ENCODE data around the gene ALG14.
"Not testable (repeated sequence)": the region's sequence is repeated elsewhere in the genome, so short reads cannot be mapped to it uniquely, and the experiment has no call there.

The ALG14 gene

GRCh38 chr1:95096218-95096841 is 23.6 kb upstream of the ALG14 start:
- H3K4me3 ChIP-seq (replicated peaks; ENCODE audit: low read depth, low read length): no peak overlapping the region
- TF ChIP-seq CTCF (IDR thresholded peaks at IDR 0.05; ENCODE audit: low read length, missing control alignments): no peak
- no peak for DNase-seq (ENCODE audit: low read depth)

DNA sequence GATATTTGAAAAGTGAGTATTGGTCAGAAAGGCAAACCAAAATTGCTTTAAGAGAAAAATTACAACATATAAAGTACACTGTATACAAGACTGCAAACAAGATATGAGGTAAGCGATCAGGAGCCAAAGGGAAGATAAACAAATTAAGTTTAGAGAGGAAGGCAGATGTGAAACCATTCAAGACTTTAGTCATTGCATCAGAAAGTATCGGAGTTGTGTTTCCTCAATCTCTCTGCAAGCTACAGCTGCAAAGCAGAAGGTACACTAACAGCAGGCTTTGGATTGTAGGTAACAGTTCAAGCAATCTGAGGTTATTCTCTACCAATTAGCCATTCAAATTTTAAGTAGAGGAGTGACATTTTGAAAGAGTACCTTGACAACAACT is 23.1 kb upstream of the ALG14 start:
- TF ChIP-seq CTCF (IDR thresholded peaks at IDR 0.05; ENCODE audit: low read length, missing control alignments): no peak
- no peak overlapping the region for H3K4me3 ChIP-seq (replicated peaks; ENCODE audit: low read depth, low read length)
- DNase-seq (ENCODE audit: low read depth): no peak

- DNase-seq (ENCODE audit: low read depth): no peak
- no peak for TF ChIP-seq CTCF (IDR thresholded peaks at IDR 0.05; ENCODE audit: low read length, missing control alignments)
- H3K4me3 ChIP-seq (replicated peaks; ENCODE audit: low read depth, low read length): no peak overlapping the region
Observed at GRCh38 chr1:95094923-95095322, 22.2 kb upstream of the ALG14 start.

DNA sequence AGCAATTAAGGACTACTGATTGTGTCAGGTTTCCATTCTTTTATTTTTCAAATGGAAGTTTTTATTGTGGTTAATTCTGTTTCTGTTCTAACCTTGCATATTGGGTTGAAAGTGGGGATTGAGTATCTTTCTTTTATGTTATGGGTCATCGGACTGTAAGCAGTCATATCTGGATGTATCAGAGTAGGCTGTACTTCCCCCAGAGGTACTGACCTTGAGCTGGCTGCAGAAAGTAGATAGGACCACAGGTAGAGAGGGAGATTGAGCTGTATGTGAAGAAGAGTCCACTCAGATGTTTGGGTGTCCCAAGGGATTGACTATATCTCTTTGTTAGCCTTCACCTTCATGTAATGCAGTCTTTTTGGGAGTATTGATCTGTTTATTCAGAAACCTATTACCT is 20.5 kb upstream of the ALG14 start:
- no peak for TF ChIP-seq CTCF (IDR thresholded peaks at IDR 0.05; ENCODE audit: low read length, missing control alignments)
- H3K4me3 ChIP-seq (replicated peaks; ENCODE audit: low read depth, low read length): no peak overlapping the region
- no peak for DNase-seq (ENCODE audit: low read depth)

DNA sequence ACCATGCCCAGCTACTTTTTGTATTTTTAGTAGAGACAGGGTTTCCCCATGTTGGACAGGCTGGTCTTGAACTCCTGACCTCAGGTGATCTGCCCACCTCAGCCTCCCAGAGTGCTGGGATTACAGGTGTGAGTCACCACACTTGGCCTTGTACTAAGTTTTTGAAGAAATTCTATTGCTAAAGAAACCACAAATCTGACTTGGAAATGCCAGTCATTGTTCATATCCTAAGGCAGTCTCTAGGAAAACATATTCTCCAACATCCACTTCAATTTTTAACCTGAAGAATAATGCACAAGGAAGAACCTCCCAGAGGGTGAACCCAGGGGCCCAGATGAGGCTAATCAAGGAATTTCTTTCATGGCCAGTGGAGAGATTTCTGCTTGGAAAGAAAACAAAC is 20.1 kb upstream of the ALG14 start:
- not testable (repeated sequence) for DNase-seq (ENCODE audit: low read depth); H3K4me3 ChIP-seq (replicated peaks; ENCODE audit: low read depth, low read length)

GRCh38 chr1:95091290-95091689 is 18.5 kb upstream of the ALG14 start:
- not testable (repeated sequence) for DNase-seq (ENCODE audit: low read depth); H3K4me3 ChIP-seq (replicated peaks; ENCODE audit: low read depth, low read length)

DNA sequence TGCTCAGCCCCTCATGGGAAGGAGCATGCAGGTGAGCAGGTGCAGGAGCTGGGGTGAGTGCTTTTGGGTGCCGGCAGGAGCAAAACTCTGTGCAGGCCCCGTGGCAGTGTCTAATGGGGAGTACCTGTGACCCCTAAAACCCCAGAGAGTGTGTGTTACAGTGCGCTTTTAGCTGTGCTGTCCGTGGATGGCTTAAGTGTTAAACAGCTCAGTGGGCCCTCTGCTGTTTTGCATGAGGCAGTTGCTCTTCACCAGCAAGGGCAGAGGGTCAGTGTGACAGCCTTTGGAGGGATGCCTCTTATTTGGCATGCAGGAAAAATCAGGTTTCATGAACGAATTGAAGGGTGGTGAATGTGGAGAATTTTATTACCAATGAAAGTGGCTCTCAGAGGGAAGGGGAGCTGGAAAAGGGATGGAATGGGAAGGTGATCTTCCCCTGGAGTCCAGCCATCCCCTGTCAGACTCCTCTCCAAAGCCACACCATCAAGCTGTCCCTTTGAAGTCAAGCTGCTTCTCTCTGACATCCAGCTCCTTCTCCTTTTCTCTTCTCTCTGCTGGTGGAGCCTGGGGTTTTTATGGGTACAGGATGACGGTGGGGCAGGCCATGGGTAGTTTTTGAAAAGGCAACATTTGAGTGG is 17.0 kb upstream of the ALG14 start:
- no peak overlapping the region for H3K4me3 ChIP-seq (replicated peaks; ENCODE audit: low read depth, low read length)
- TF ChIP-seq CTCF (IDR thresholded peaks at IDR 0.05; ENCODE audit: low read length, missing control alignments): no peak
- DNase-seq (ENCODE audit: low read depth): no peak

- no peak for DNase-seq (ENCODE audit: low read depth)
- H3K4me3 ChIP-seq (replicated peaks; ENCODE audit: low read depth, low read length): no peak overlapping the region
- no peak for TF ChIP-seq CTCF (IDR thresholded peaks at IDR 0.05; ENCODE audit: low read length, missing control alignments)
Observed at GRCh38 chr1:95088303-95088702, 15.6 kb upstream of the ALG14 start.

Measured in fibroblast of pulmonary artery (primary cell).